Dendritic cell treated with granulocyte-macrophage colony-stimulating factor and Interleukin-4, amounts not matched to agents 40 ng/mL and 50 ng/mL, for 4 days (primary cell): ENCODE results near the gene CD164.

Experiments
- H3K27ac Mint-ChIP-seq: one replicate; pipeline ENCODE4 v1.8.0; 2022; ENCODE audit warnings: mild to moderate bottlenecking, mixed read lengths
- H3K27me3 Mint-ChIP-seq: one replicate; pipeline ENCODE4 v1.8.0; 2022; ENCODE audit warnings: mild to moderate bottlenecking, mixed read lengths
- H3K36me3 Mint-ChIP-seq: one replicate; pipeline ENCODE4 v1.8.0; 2022; ENCODE audit warnings: low read depth, mixed read lengths
- H3K4me1 Mint-ChIP-seq: one replicate; pipeline ENCODE4 v1.8.0; 2022; ENCODE audit warnings: low read depth, mixed read lengths
- H3K4me3 Mint-ChIP-seq: one replicate; pipeline ENCODE4 v1.8.0; 2022; ENCODE audit warnings: mild to moderate bottlenecking, moderate library complexity, mixed read lengths
- H3K9me3 Mint-ChIP-seq: one replicate; pipeline ENCODE4 v1.8.0; 2022; ENCODE audit warnings: mixed read lengths
- intact Hi-C: fragments of 100-400 bp; cut with micrococcal nuclease; formaldehyde crosslinking; loops from one replicate; pipeline ENCODE4 v1.15.0; 2022

The CD164 gene

GRCh38 chr6:109381747-109382575 lies at the start of gene CD164:
TSS of gene CD164 (minus strand) at chr6:109382467. CDS start at chr6:109382378, 89 bp downstream.
- Mint-ChIP-seq H3K27ac (peak within 1 kb of the TSS; percentile 100), H3K4me3 (peak within 1 kb of the TSS; percentile 94), H3K27me3 (no peaks in the 10 kb centered on the region), H3K4me1 (peaks cover 47% of the 10 kb centered on the region), H3K36me3 (peaks cover 58% of the 10 kb centered on the region), H3K9me3 (no peaks in the 10 kb centered on the region)
- intact Hi-C loops = loop anchor here (1.0 to 5.0 kb wide), 5 partner anchors 60 to 823 kb away; partner anchors contain the start of genes CEP57L1, PPIL6 and SMPD2

GRCh38 chr6:109429496-109429895 lies 47.2 kb upstream of the CD164 start:
- H3K27ac Mint-ChIP-seq = no peak overlapping the region

GRCh38 chr6:109428889-109429477 lies 46.7 kb upstream of the CD164 start:
- no peaks in the 10 kb centered on the region for H3K9me3 Mint-ChIP-seq
- H3K27ac Mint-ChIP-seq = no peak overlapping the region
- no peaks in the 10 kb centered on the region for H3K36me3 Mint-ChIP-seq
- H3K4me1 Mint-ChIP-seq = peaks cover 6% of the 10 kb centered on the region
- intact Hi-C loops = no loop called here
- H3K27me3 Mint-ChIP-seq = peaks cover 2% of the 10 kb centered on the region
- no peak overlapping the region for H3K4me3 Mint-ChIP-seq

More at GRCh38 chr6:109429496-109429895, 47.2 kb upstream of the CD164 start:
- peaks cover 2% of the 10 kb centered on the region for H3K27me3 Mint-ChIP-seq
- no peaks in the 10 kb centered on the region for H3K9me3 Mint-ChIP-seq
- no peak overlapping the region for H3K4me3 Mint-ChIP-seq
- no peaks in the 10 kb centered on the region for H3K36me3 Mint-ChIP-seq
- peaks cover 7% of the 10 kb centered on the region for H3K4me1 Mint-ChIP-seq
- intact Hi-C loops = no loop called here

GRCh38 chr6:109424946-109425345 lies 42.7 kb upstream of the CD164 start:
- Mint-ChIP-seq H3K36me3 (no peaks in the 10 kb centered on the region), H3K4me3 (no peak overlapping the region), H3K9me3 (no peaks in the 10 kb centered on the region), H3K4me1 (no peaks in the 10 kb centered on the region), H3K27me3 (no peaks in the 10 kb centered on the region), H3K27ac (no peak overlapping the region)
- intact Hi-C loops = no loop called here

- intact Hi-C loops = no loop called here
- Mint-ChIP-seq H3K27me3 (no peaks in the 10 kb centered on the region), H3K9me3 (no peaks in the 10 kb centered on the region), H3K4me3 (no peak overlapping the region), H3K27ac (no peak overlapping the region), H3K36me3 (no peaks in the 10 kb centered on the region), H3K4me1 (no peaks in the 10 kb centered on the region)
Measured at GRCh38 chr6:109421184-109421583, 38.9 kb upstream of the CD164 start.

- H3K4me3 Mint-ChIP-seq = no peak overlapping the region
- intact Hi-C loops = no loop called here
- no peaks in the 10 kb centered on the region for H3K4me1 Mint-ChIP-seq
- no peaks in the 10 kb centered on the region for H3K36me3 Mint-ChIP-seq
- H3K27ac Mint-ChIP-seq = no peak overlapping the region
- no peaks in the 10 kb centered on the region for H3K9me3 Mint-ChIP-seq
- H3K27me3 Mint-ChIP-seq = no peaks in the 10 kb centered on the region
Measured at GRCh38 chr6:109420751-109421150, 38.5 kb upstream of the CD164 start.

GRCh38 chr6:109417646-109418045 lies 35.4 kb upstream of the CD164 start:
- Mint-ChIP-seq H3K36me3 (no peaks in the 10 kb centered on the region), H3K27me3 (peaks cover 1% of the 10 kb centered on the region), H3K9me3 (no peaks in the 10 kb centered on the region), H3K4me1 (no peaks in the 10 kb centered on the region), H3K27ac (no peak overlapping the region), H3K4me3 (no peak overlapping the region)
- intact Hi-C loops = no loop called here

GRCh38 chr6:109411034-109411433 lies 28.8 kb upstream of the CD164 start:
- H3K27ac Mint-ChIP-seq = no peak overlapping the region
- intact Hi-C loops = no loop called here
- no peaks in the 10 kb centered on the region for H3K36me3 Mint-ChIP-seq
- peaks cover 4% of the 10 kb centered on the region for H3K4me1 Mint-ChIP-seq
- H3K27me3 Mint-ChIP-seq = peaks cover 4% of the 10 kb centered on the region
- no peaks in the 10 kb centered on the region for H3K9me3 Mint-ChIP-seq
- no peak overlapping the region for H3K4me3 Mint-ChIP-seq

GRCh38 chr6:109406196-109406595 lies 23.9 kb upstream of the CD164 start:
- intact Hi-C loops = no loop called here
- Mint-ChIP-seq H3K36me3 (no peaks in the 10 kb centered on the region), H3K4me1 (peaks cover 5% of the 10 kb centered on the region), H3K4me3 (no peak overlapping the region), H3K9me3 (no peaks in the 10 kb centered on the region), H3K27ac (no peak overlapping the region), H3K27me3 (no peaks in the 10 kb centered on the region)

GRCh38 chr6:109397020-109397419 lies 14.8 kb upstream of the CD164 start:
- no peaks in the 10 kb centered on the region for H3K9me3 Mint-ChIP-seq
- H3K27me3 Mint-ChIP-seq = no peaks in the 10 kb centered on the region
- H3K4me3 Mint-ChIP-seq = no peak overlapping the region
- peaks cover 26% of the 10 kb centered on the region for H3K4me1 Mint-ChIP-seq
- no peaks in the 10 kb centered on the region for H3K36me3 Mint-ChIP-seq
- H3K27ac Mint-ChIP-seq = no peak overlapping the region
- intact Hi-C loops = loop anchor here (1.0 kb wide), 1 partner anchor 209 kb away; no protein-coding TSS in a partner anchor

- H3K4me3 Mint-ChIP-seq = no peak overlapping the region
- no peak overlapping the region for H3K27ac Mint-ChIP-seq
- H3K27me3 Mint-ChIP-seq = no peaks in the 10 kb centered on the region
- H3K36me3 Mint-ChIP-seq = no peaks in the 10 kb centered on the region
- intact Hi-C loops = no loop called here
- no peaks in the 10 kb centered on the region for H3K9me3 Mint-ChIP-seq
- peaks cover 29% of the 10 kb centered on the region for H3K4me1 Mint-ChIP-seq
Measured at GRCh38 chr6:109396046-109396718, 13.9 kb upstream of the CD164 start.

- Mint-ChIP-seq H3K9me3 (no peaks in the 10 kb centered on the region), H3K4me1 (peaks cover 45% of the 10 kb centered on the region), H3K27ac (peak overlapping the region; percentile 60)
Measured at GRCh38 chr6:109393886-109394281, 11.6 kb upstream of the CD164 start.

GRCh38 chr6:109393157-109393885 lies 11.1 kb upstream of the CD164 start:
- no peaks in the 10 kb centered on the region for H3K27me3 Mint-ChIP-seq
- no peaks in the 10 kb centered on the region for H3K9me3 Mint-ChIP-seq
- no peaks in the 10 kb centered on the region for H3K36me3 Mint-ChIP-seq
- intact Hi-C loops = no loop called here
- H3K4me3 Mint-ChIP-seq = no peak overlapping the region
- H3K4me1 Mint-ChIP-seq = peaks cover 45% of the 10 kb centered on the region
- peak overlapping the region; percentile 60 for H3K27ac Mint-ChIP-seq

More at GRCh38 chr6:109393886-109394281, 11.6 kb upstream of the CD164 start:
- H3K27me3 Mint-ChIP-seq = no peaks in the 10 kb centered on the region
- no peak overlapping the region for H3K4me3 Mint-ChIP-seq
- intact Hi-C loops = no loop called here
- H3K36me3 Mint-ChIP-seq = no peaks in the 10 kb centered on the region
